WTC11 (cell line): ENCODE results near the gene TNS3. TPM values are rescaled to one million over a fixed set of nuclear protein-coding genes. Genes with fewer than 3 reads are reported as not detected.

ENCODE experiments used
- ATAC-seq: fragments of 200-7000 bp; cut with Tn5 transposase; 2 replicates; pipeline ENCODE4 v1.10.0; 2021; ENCODE audit warnings: mild to moderate bottlenecking, moderate library complexity
- CTCF ChIA-PET: fragments of 300-600 bp; sonication (Branson Sonifier 250); formaldehyde crosslinking; loops from one replicate; lab custom pipeline; 2021; ENCODE audit warnings: antibody characterized with exemption; lab: Charles Lee
- POLR2A ChIA-PET: fragments of 350-600 bp; sonication (Branson Sonifier 250); formaldehyde crosslinking; loops from one replicate; lab custom pipeline; 2021; ENCODE audit warnings: antibody characterized with exemption; lab: Charles Lee
- DNase-seq: peaks from one replicate; pipeline ENCODE4 v3.0.0; 2021; ENCODE audit warnings: low spot score
- H3K27ac Mint-ChIP-seq: 2 replicates; pipeline ENCODE4 v1.8.0; 2021; ENCODE audit warnings: mixed read lengths
- H3K27me3 Mint-ChIP-seq: 2 replicates; pipeline ENCODE4 v1.8.0; 2021; ENCODE audit warnings: low read depth, mild to moderate bottlenecking, moderate library complexity, mixed read lengths
- H3K36me3 Mint-ChIP-seq: 2 replicates; pipeline ENCODE4 v1.8.0; 2021; ENCODE audit warnings: mixed read lengths
- H3K4me1 Mint-ChIP-seq: 2 replicates; pipeline ENCODE4 v1.8.0; 2022; ENCODE audit warnings: mixed read lengths
- H3K4me3 Mint-ChIP-seq: 2 replicates; pipeline ENCODE4 v1.8.0; 2021; ENCODE audit warnings: mild to moderate bottlenecking, moderate library complexity, mixed read lengths
- H3K9me3 Mint-ChIP-seq: 2 replicates; pipeline ENCODE4 v1.8.0; 2021; ENCODE audit warnings: mixed read lengths
- CREM ChIP-seq: sonication (generic); formaldehyde crosslinking; IDR thresholded peaks from 2 replicates; pipeline ENCODE4 v1.8.1; 2022; ENCODE audit warnings: mild to moderate bottlenecking, missing genetic modification reagents, moderate library complexity
- GRHL2 ChIP-seq: fragments of 250-450 bp; sonication (Bioruptor Pico); IDR thresholded peaks from 2 replicates; pipeline ENCODE4 v1.8.0; 2022; ENCODE audit warnings: mild to moderate bottlenecking, moderate library complexity; ENCODE audit not compliant: insufficient replicate concordance, severe bottlenecking
- MXD4 ChIP-seq: fragments of 250-450 bp; sonication (Bioruptor Pico); IDR thresholded peaks from 2 replicates; pipeline ENCODE4 v1.8.0; 2021; ENCODE audit warnings: mild to moderate bottlenecking, moderate library complexity, borderline replicate concordance
- NFATC4 ChIP-seq: fragments of 250-450 bp; sonication (Bioruptor Pico); IDR thresholded peaks from 2 replicates; pipeline ENCODE4 v1.9.0; 2021; ENCODE audit warnings: mild to moderate bottlenecking
- NR2C2 ChIP-seq: sonication (generic); formaldehyde crosslinking; IDR thresholded peaks from 2 replicates; pipeline ENCODE4 v1.8.0; 2022; ENCODE audit warnings: mild to moderate bottlenecking, missing genetic modification reagents
- SMAD4 ChIP-seq: sonication (generic); formaldehyde crosslinking; IDR thresholded peaks from 2 replicates; pipeline ENCODE4 v1.8.0; 2022; ENCODE audit warnings: mild to moderate bottlenecking, missing genetic modification reagents
- ZNF219 ChIP-seq: sonication (generic); formaldehyde crosslinking; IDR thresholded peaks from 2 replicates; pipeline ENCODE4 v1.8.0; 2023; ENCODE audit warnings: missing genetic modification reagents, mild to moderate bottlenecking, borderline replicate concordance
- ZNF232 ChIP-seq: sonication (generic); formaldehyde crosslinking; IDR thresholded peaks from 2 replicates; pipeline ENCODE4 v1.8.0; 2022; ENCODE audit warnings: mild to moderate bottlenecking, missing genetic modification reagents
- ZNF396 ChIP-seq: fragments of 250-450 bp; sonication (Bioruptor Pico); IDR thresholded peaks from 2 replicates; pipeline ENCODE4 v1.8.0; 2021; ENCODE audit warnings: mild to moderate bottlenecking, moderate library complexity, borderline replicate concordance
- ZNF416 ChIP-seq: fragments of 250-450 bp; sonication (Bioruptor Pico); IDR thresholded peaks from 2 replicates; pipeline ENCODE4 v1.9.0; 2021; ENCODE audit warnings: mild to moderate bottlenecking, inconsistent platforms
- total RNA-seq: library from RNA; stranded (reverse); gene quantifications from 3 replicates; pipeline ENCODE4 v1.2.3, GENCODE V29; 2021
- TF ChIP-seq, protein P1 (sequence below): fragments of 250-450 bp; sonication (Bioruptor Pico); IDR thresholded peaks from 2 replicates; pipeline ENCODE4 v1.8.0; 2021; ENCODE audit warnings: mild to moderate bottlenecking
- TF ChIP-seq, protein P2 (sequence below): sonication (generic); formaldehyde crosslinking; conservative IDR thresholded peaks from 2 replicates; pipeline ENCODE4 v1.8.1; 2023; ENCODE audit warnings: mild to moderate bottlenecking, low read depth, missing genetic modification reagents, moderate library complexity
- TF ChIP-seq, protein P3 (sequence below): sonication (generic); formaldehyde crosslinking; IDR thresholded peaks from 2 replicates; pipeline ENCODE4 v1.8.1; 2023; ENCODE audit warnings: mild to moderate bottlenecking, missing genetic modification reagents, moderate library complexity
- TF ChIP-seq, protein P4 (sequence below): sonication (generic); formaldehyde crosslinking; IDR thresholded peaks from 2 replicates; pipeline ENCODE4 v1.8.1; 2023; ENCODE audit warnings: mild to moderate bottlenecking, missing genetic modification reagents, borderline replicate concordance
- TF ChIP-seq, protein P5 (sequence below): sonication (generic); formaldehyde crosslinking; IDR thresholded peaks from 2 replicates; pipeline ENCODE4 v1.8.0; 2023; ENCODE audit warnings: mild to moderate bottlenecking, missing genetic modification reagents

The TNS3 gene
- total RNA-seq, 1 experiment from 2014 or later = 37.7 TPM

DNA sequence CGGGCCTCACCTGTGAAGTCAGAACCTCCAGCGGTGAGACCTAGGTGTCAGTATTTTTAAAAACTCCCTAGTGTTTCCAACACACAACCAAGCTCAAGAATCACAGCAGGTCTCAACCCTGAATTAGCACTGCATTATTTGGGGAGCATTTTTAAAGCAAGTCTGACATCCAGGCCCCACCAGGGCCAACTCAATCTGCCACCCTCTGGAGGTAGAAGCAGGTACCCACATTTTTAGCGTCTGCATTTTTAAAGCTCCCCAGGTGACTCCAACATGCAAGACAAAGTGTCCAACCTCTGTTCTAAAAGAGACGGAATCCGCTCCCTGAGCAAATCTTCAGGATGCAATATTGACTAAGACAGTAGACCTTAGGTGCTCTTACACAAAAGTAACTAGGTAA lies 225.7 kb downstream of the TNS3 start:
- Mint-ChIP-seq H3K36me3 (no peaks in the 10 kb centered on the region), H3K27me3 (no peaks in the 10 kb centered on the region), H3K27ac (no peak overlapping the region), H3K4me1 (peaks cover 7% of the 10 kb centered on the region), H3K4me3 (no peak overlapping the region), H3K9me3 (no peaks in the 10 kb centered on the region)
- ChIA-PET POLR2A (no interaction called here), CTCF (interaction anchor here (0.9 to 3.0 kb wide), 8 partner anchors 16 to 463 kb away, joined by 3 to 16 read pairs (median 6); no protein-coding TSS in a partner anchor)
- no peak for DNase-seq
- TF ChIP-seq, protein P1, sequence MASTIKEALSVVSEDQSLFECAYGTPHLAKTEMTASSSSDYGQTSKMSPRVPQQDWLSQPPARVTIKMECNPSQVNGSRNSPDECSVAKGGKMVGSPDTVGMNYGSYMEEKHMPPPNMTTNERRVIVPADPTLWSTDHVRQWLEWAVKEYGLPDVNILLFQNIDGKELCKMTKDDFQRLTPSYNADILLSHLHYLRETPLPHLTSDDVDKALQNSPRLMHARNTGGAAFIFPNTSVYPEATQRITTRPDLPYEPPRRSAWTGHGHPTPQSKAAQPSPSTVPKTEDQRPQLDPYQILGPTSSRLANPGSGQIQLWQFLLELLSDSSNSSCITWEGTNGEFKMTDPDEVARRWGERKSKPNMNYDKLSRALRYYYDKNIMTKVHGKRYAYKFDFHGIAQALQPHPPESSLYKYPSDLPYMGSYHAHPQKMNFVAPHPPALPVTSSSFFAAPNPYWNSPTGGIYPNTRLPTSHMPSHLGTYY = no peak
- TF ChIP-seq NR2C2 (CRISPR knock-in tag) (no peak), ZNF416 (no peak), ZNF219 (CRISPR knock-in tag) (no peak), SMAD4 (no peak), ZNF232 (CRISPR knock-in tag) (no peak), CREM (CRISPR knock-in tag) (no peak), GRHL2 (CRISPR knock-in tag) (no peak)
- TF ChIP-seq, protein P2, sequence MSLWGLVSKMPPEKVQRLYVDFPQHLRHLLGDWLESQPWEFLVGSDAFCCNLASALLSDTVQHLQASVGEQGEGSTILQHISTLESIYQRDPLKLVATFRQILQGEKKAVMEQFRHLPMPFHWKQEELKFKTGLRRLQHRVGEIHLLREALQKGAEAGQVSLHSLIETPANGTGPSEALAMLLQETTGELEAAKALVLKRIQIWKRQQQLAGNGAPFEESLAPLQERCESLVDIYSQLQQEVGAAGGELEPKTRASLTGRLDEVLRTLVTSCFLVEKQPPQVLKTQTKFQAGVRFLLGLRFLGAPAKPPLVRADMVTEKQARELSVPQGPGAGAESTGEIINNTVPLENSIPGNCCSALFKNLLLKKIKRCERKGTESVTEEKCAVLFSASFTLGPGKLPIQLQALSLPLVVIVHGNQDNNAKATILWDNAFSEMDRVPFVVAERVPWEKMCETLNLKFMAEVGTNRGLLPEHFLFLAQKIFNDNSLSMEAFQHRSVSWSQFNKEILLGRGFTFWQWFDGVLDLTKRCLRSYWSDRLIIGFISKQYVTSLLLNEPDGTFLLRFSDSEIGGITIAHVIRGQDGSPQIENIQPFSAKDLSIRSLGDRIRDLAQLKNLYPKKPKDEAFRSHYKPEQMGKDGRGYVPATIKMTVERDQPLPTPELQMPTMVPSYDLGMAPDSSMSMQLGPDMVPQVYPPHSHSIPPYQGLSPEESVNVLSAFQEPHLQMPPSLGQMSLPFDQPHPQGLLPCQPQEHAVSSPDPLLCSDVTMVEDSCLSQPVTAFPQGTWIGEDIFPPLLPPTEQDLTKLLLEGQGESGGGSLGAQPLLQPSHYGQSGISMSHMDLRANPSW (CRISPR knock-in tag) = no peak
- ATAC-seq = peak; percentile 32; the same call in 1 of the 2 replicates

DNA sequence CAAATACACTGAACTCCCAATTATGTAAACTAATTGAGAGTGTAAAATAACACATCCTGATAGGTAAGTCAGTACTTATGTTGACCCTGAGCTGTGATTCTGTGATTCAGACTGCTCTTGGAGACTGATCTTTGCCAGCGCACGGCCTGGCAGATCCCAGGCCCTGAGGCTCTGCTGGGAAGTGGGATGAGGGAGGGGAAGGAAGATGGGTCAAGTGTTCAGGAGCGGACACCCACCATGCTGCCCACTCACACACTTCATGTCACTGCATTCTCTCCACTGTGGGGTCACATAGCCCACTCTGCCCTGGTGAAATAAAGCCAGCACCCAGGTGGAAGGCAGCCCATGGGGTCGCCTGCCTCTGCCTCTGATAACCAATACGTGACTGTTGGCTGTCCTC lies 226.2 kb downstream of the TNS3 start:
- ChIA-PET POLR2A (no interaction called here), CTCF (interaction anchor here (0.9 to 3.0 kb wide), 7 partner anchors 16 to 464 kb away, joined by 3 to 16 read pairs (median 6); no protein-coding TSS in a partner anchor)
- no peaks in the 10 kb centered on the region for H3K36me3 Mint-ChIP-seq
- no peaks in the 10 kb centered on the region for H3K9me3 Mint-ChIP-seq
- H3K27ac Mint-ChIP-seq = peak overlapping the region; percentile 21; the same call in 1 of the 2 replicates
- H3K4me3 Mint-ChIP-seq = no peak overlapping the region
- DNase-seq (no peak), ATAC-seq (no peak)
- TF ChIP-seq ZNF396 (CRISPR knock-in tag) (no peak), NFATC4 (no peak), MXD4 (CRISPR knock-in tag) (no peak)
- TF ChIP-seq, protein P3, sequence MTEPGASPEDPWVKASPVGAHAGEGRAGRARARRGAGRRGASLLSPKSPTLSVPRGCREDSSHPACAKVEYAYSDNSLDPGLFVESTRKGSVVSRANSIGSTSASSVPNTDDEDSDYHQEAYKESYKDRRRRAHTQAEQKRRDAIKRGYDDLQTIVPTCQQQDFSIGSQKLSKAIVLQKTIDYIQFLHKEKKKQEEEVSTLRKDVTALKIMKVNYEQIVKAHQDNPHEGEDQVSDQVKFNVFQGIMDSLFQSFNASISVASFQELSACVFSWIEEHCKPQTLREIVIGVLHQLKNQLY (CRISPR knock-in tag) = no peak
- TF ChIP-seq, protein P4, sequence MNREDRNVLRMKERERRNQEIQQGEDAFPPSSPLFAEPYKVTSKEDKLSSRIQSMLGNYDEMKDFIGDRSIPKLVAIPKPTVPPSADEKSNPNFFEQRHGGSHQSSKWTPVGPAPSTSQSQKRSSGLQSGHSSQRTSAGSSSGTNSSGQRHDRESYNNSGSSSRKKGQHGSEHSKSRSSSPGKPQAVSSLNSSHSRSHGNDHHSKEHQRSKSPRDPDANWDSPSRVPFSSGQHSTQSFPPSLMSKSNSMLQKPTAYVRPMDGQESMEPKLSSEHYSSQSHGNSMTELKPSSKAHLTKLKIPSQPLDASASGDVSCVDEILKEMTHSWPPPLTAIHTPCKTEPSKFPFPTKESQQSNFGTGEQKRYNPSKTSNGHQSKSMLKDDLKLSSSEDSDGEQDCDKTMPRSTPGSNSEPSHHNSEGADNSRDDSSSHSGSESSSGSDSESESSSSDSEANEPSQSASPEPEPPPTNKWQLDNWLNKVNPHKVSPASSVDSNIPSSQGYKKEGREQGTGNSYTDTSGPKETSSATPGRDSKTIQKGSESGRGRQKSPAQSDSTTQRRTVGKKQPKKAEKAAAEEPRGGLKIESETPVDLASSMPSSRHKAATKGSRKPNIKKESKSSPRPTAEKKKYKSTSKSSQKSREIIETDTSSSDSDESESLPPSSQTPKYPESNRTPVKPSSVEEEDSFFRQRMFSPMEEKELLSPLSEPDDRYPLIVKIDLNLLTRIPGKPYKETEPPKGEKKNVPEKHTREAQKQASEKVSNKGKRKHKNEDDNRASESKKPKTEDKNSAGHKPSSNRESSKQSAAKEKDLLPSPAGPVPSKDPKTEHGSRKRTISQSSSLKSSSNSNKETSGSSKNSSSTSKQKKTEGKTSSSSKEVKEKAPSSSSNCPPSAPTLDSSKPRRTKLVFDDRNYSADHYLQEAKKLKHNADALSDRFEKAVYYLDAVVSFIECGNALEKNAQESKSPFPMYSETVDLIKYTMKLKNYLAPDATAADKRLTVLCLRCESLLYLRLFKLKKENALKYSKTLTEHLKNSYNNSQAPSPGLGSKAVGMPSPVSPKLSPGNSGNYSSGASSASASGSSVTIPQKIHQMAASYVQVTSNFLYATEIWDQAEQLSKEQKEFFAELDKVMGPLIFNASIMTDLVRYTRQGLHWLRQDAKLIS = no peak
- TF ChIP-seq, protein P5, sequence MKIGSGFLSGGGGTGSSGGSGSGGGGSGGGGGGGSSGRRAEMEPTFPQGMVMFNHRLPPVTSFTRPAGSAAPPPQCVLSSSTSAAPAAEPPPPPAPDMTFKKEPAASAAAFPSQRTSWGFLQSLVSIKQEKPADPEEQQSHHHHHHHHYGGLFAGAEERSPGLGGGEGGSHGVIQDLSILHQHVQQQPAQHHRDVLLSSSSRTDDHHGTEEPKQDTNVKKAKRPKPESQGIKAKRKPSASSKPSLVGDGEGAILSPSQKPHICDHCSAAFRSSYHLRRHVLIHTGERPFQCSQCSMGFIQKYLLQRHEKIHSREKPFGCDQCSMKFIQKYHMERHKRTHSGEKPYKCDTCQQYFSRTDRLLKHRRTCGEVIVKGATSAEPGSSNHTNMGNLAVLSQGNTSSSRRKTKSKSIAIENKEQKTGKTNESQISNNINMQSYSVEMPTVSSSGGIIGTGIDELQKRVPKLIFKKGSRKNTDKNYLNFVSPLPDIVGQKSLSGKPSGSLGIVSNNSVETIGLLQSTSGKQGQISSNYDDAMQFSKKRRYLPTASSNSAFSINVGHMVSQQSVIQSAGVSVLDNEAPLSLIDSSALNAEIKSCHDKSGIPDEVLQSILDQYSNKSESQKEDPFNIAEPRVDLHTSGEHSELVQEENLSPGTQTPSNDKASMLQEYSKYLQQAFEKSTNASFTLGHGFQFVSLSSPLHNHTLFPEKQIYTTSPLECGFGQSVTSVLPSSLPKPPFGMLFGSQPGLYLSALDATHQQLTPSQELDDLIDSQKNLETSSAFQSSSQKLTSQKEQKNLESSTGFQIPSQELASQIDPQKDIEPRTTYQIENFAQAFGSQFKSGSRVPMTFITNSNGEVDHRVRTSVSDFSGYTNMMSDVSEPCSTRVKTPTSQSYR (CRISPR knock-in tag) = no peak
- no peaks in the 10 kb centered on the region for H3K27me3 Mint-ChIP-seq
- peaks cover 7% of the 10 kb centered on the region for H3K4me1 Mint-ChIP-seq
